Naive thymus-derived CD8-positive, alpha-beta T cell (primary cell): Measurements from ENCODE around the gene B3GLCT. TPM values are rescaled to one million over a fixed set of nuclear protein-coding genes. Genes with fewer than 3 reads are reported as not detected.

ENCODE experiments used
- ATAC-seq, 2 donors: fragments of 150-1000 bp; cut with Tn5 transposase in 1 of 2; sonication (Bioruptor Pico), chemical (Tn5 transposase) in 1 of 2; 1 replicate in 1 of 2; 2 replicates in 1 of 2; pipeline ENCODE4 v1.10.0; 2021; ENCODE audit warnings: mild to moderate bottlenecking in 2 of 2, moderate library complexity in 2 of 2
- POLR2A ChIA-PET: fragments of 350-600 bp; sonication (Branson Sonifier 250); formaldehyde crosslinking; loops from one replicate; lab custom pipeline; 2021; ENCODE audit warnings: antibody characterized with exemption; lab: Charles Lee
- DNase-seq, 10 donors: peaks; one replicate each; pipeline versions ENCODE4 v3.0.0 to v3.0.0-alpha.2; 2020 to 2022
- H3K27ac Mint-ChIP-seq, 10 donors: one replicate each; pipeline ENCODE4 v1.8.0; 2020 to 2022; ENCODE audit warnings: mild to moderate bottlenecking in 10 of 10, mixed read lengths in 10 of 10, moderate library complexity in 4 of 10, inconsistent platforms in 1 of 10
- H3K27me3 Mint-ChIP-seq, 5 donors: one replicate each; pipeline ENCODE4 v1.8.0; 2021 to 2022; ENCODE audit warnings: mixed read lengths in 5 of 5
- H3K36me3 Mint-ChIP-seq, 3 donors: one replicate each; pipeline ENCODE4 v1.8.0; 2020 to 2022; ENCODE audit warnings: mixed read lengths in 3 of 3, mild to moderate bottlenecking in 2 of 3, inconsistent platforms in 1 of 3
- H3K4me1 Mint-ChIP-seq, 4 donors: one replicate each; pipeline ENCODE4 v1.8.0; 2021 to 2022; ENCODE audit warnings: mixed read lengths in 4 of 4
- H3K4me3 Mint-ChIP-seq, 10 donors: one replicate each; pipeline ENCODE4 v1.8.0; 2020 to 2022; ENCODE audit warnings: mild to moderate bottlenecking in 10 of 10, mixed read lengths in 10 of 10, moderate library complexity in 6 of 10, inconsistent platforms in 1 of 10
- H3K9me3 Mint-ChIP-seq, 9 donors: one replicate each; pipeline ENCODE4 v1.8.0; 2020 to 2022; ENCODE audit warnings: mixed read lengths in 9 of 9, mild to moderate bottlenecking in 3 of 9, inconsistent platforms in 1 of 9, moderate library complexity in 1 of 9
- polyA plus RNA-seq, 3 donors: library from polyadenylated mRNA; unstranded; fragments of 300-500 nt; fragmentation: Illumina TruSeq; gene quantifications; one replicate each; pipeline ENCODE4 v1.2.3, GENCODE V29; 2021
- total RNA-seq, 8 experiments: library from RNA in 2 of 8; stranded (reverse) in 2 of 8; gene quantifications; one replicate each; pipeline ENCODE4 v1.2.3 and lab custom pipeline; 2021 to 2026

Gene B3GLCT
- total and polyA plus RNA-seq, 5 experiments from 2014 or later, result 6.3 to 7.4 (median 6.9) TPM

- ATAC-seq, result no peak
- peaks cover 0 to 4% (median 0%) of the 10 kb centered on the region in 9 donors for H3K9me3 Mint-ChIP-seq
- H3K36me3 Mint-ChIP-seq, result peaks cover 0 to 3% (median 0%) of the 10 kb centered on the region in 3 donors
- H3K4me3 Mint-ChIP-seq, result no peak overlapping the region
- no peak for DNase-seq
- peaks cover 0 to 2% (median 0%) of the 10 kb centered on the region in 4 donors for H3K4me1 Mint-ChIP-seq
- POLR2A ChIA-PET, result no interaction called here
- peaks cover 0 to 23% (median 5%) of the 10 kb centered on the region in 5 donors for H3K27me3 Mint-ChIP-seq
- no peak overlapping the region for H3K27ac Mint-ChIP-seq
Observed at GRCh38 chr13:31191748-31192147, 8.0 kb upstream of the B3GLCT start.

- H3K4me1 Mint-ChIP-seq, result peaks cover 0 to 2% (median 0%) of the 10 kb centered on the region in 4 donors
- H3K36me3 Mint-ChIP-seq, result peaks cover 0 to 3% (median 0%) of the 10 kb centered on the region in 3 donors
- H3K9me3 Mint-ChIP-seq, result peaks cover 0 to 3% (median 0%) of the 10 kb centered on the region in 9 donors
- H3K4me3 Mint-ChIP-seq, result no peak overlapping the region
- POLR2A ChIA-PET, result no interaction called here
- DNase-seq, result no peak
- ATAC-seq, result no peak
- peaks cover 0 to 23% (median 5%) of the 10 kb centered on the region in 5 donors for H3K27me3 Mint-ChIP-seq
- no peak overlapping the region for H3K27ac Mint-ChIP-seq
Observed at GRCh38 chr13:31192306-31192705, 7.5 kb upstream of the B3GLCT start.

- ATAC-seq, result no peak
- Mint-ChIP-seq H3K4me1 (peaks cover 2 to 12% (median 8%) of the 10 kb centered on the region in 4 donors), H3K27ac (peak overlapping the region in 2 of 10 donors; percentile 22 to 29), H3K4me3 (no peak overlapping the region), H3K9me3 (no peaks in the 10 kb centered on the region), H3K27me3 (peaks cover 0 to 8% (median 1%) of the 10 kb centered on the region in 5 donors), H3K36me3 (peaks cover 0 to 3% (median 0%) of the 10 kb centered on the region in 3 donors)
- no peak for DNase-seq
- POLR2A ChIA-PET, result no interaction called here
Observed at GRCh38 chr13:31195616-31196015, 4.2 kb upstream of the B3GLCT start.

GRCh38 chr13:31196992-31197391 lies 2.8 kb upstream of the B3GLCT start:
- Mint-ChIP-seq H3K27me3 (peaks cover 0 to 4% (median 0%) of the 10 kb centered on the region in 5 donors), H3K4me3 (no peak overlapping the region), H3K4me1 (peaks cover 8 to 21% (median 17%) of the 10 kb centered on the region in 4 donors), H3K36me3 (peaks cover 0 to 3% (median 0%) of the 10 kb centered on the region in 3 donors), H3K9me3 (no peaks in the 10 kb centered on the region), H3K27ac (peak overlapping the region in 1 of 10 donors; percentile 53)
- POLR2A ChIA-PET, result no interaction called here
- ATAC-seq, result no peak
- DNase-seq, result no peak

GRCh38 chr13:31198519-31198918 lies 1.3 kb upstream of the B3GLCT start:
- POLR2A ChIA-PET, result no interaction called here
- peaks cover 8 to 21% (median 17%) of the 10 kb centered on the region in 4 donors for H3K4me1 Mint-ChIP-seq
- no peak for DNase-seq
- peaks cover 0 to 1% (median 0%) of the 10 kb centered on the region in 5 donors for H3K27me3 Mint-ChIP-seq
- H3K4me3 Mint-ChIP-seq, result peak overlapping the region in 5 of 10 donors; percentile 19 to 39 (median 31)
- H3K36me3 Mint-ChIP-seq, result peaks cover 0 to 3% (median 0%) of the 10 kb centered on the region in 3 donors
- no peak for ATAC-seq
- H3K9me3 Mint-ChIP-seq, result no peaks in the 10 kb centered on the region
- H3K27ac Mint-ChIP-seq, result peak overlapping the region in 1 of 10 donors; percentile 89

- Mint-ChIP-seq H3K27ac (peak overlapping the region; percentile 75 to 98 (median 90)), H3K27me3 (peaks cover 0 to 1% (median 0%) of the 10 kb centered on the region in 5 donors), H3K9me3 (no peaks in the 10 kb centered on the region), H3K36me3 (peaks cover 0 to 3% (median 0%) of the 10 kb centered on the region in 3 donors), H3K4me3 (peak overlapping the region; percentile 78 to 91 (median 84)), H3K4me1 (peaks cover 11 to 28% (median 20%) of the 10 kb centered on the region in 4 donors)
- DNase-seq (no peak), ATAC-seq (peak; percentile 36 to 46)
- POLR2A ChIA-PET, result interaction anchor here (0.6 to 3.0 kb wide), 4 partner anchors 10 to 713 kb away, joined by 3 to 13 read pairs (median 4); partner anchors contain the start of gene HSPH1
Observed at GRCh38 chr13:31199527-31199848, 287 bp upstream of the B3GLCT start.

GRCh38 chr13:31200637-31200971 lies 829 bp downstream of the B3GLCT start:
- peak overlapping the region; percentile 82 to 96 (median 92) for H3K27ac Mint-ChIP-seq
- ATAC-seq (peak; percentile 24 to 42), DNase-seq (peak in 4 of 10 donors; percentile 29 to 68 (median 38))

GRCh38 chr13:31201341-31202031 lies 1.7 kb downstream of the B3GLCT start:
- POLR2A ChIA-PET, result interaction anchor here (0.6 to 3.0 kb wide), 5 partner anchors 8 to 733 kb away, joined by 3 to 13 read pairs (median 5); partner anchors contain the start of gene HSPH1
- H3K4me3 Mint-ChIP-seq, result peak overlapping the region; percentile 76 to 92 (median 85)
- no peaks in the 10 kb centered on the region for H3K36me3 Mint-ChIP-seq
- H3K27me3 Mint-ChIP-seq, result no peaks in the 10 kb centered on the region
- DNase-seq, result no peak
- peaks cover 10 to 33% (median 25%) of the 10 kb centered on the region in 4 donors for H3K4me1 Mint-ChIP-seq
- H3K27ac Mint-ChIP-seq, result peak overlapping the region; percentile 82 to 96 (median 92)
- ATAC-seq, result no peak
- no peaks in the 10 kb centered on the region for H3K9me3 Mint-ChIP-seq

More at GRCh38 chr13:31200637-31200971, 829 bp downstream of the B3GLCT start:
- Mint-ChIP-seq H3K4me1 (peaks cover 10 to 33% (median 24%) of the 10 kb centered on the region in 4 donors), H3K9me3 (no peaks in the 10 kb centered on the region), H3K36me3 (no peaks in the 10 kb centered on the region), H3K27me3 (no peaks in the 10 kb centered on the region), H3K4me3 (peak overlapping the region; percentile 76 to 92 (median 85))
- POLR2A ChIA-PET, result interaction anchor here (0.7 to 3.0 kb wide), 5 partner anchors 9 to 733 kb away, joined by 3 to 13 read pairs (median 5); partner anchors contain the start of gene HSPH1

- no peaks in the 10 kb centered on the region for H3K27me3 Mint-ChIP-seq
- no peak overlapping the region for H3K4me3 Mint-ChIP-seq
- no peaks in the 10 kb centered on the region for H3K36me3 Mint-ChIP-seq
- DNase-seq, result no peak
- H3K9me3 Mint-ChIP-seq, result no peaks in the 10 kb centered on the region
- peaks cover 12 to 43% (median 23%) of the 10 kb centered on the region in 4 donors for H3K4me1 Mint-ChIP-seq
- ATAC-seq, result no peak
- H3K27ac Mint-ChIP-seq, result peak overlapping the region in 1 of 10 donors; percentile 88
- POLR2A ChIA-PET, result no interaction called here
Observed at GRCh38 chr13:31204592-31204991, 4.8 kb downstream of the B3GLCT start.

- H3K36me3 Mint-ChIP-seq, result no peaks in the 10 kb centered on the region
- ATAC-seq (no peak), DNase-seq (no peak)
- POLR2A ChIA-PET, result interaction anchor here (0.7 kb wide), 1 partner anchor 207 kb away, joined by 4 read pairs; no protein-coding TSS in a partner anchor
- H3K4me1 Mint-ChIP-seq, result peaks cover 6 to 43% (median 17%) of the 10 kb centered on the region in 4 donors
- no peaks in the 10 kb centered on the region for H3K27me3 Mint-ChIP-seq
- H3K27ac Mint-ChIP-seq, result peak overlapping the region in 2 of 10 donors; percentile 24 to 82
- peak overlapping the region in 5 of 10 donors; percentile 4 to 37 (median 31) for H3K4me3 Mint-ChIP-seq
- H3K9me3 Mint-ChIP-seq, result no peaks in the 10 kb centered on the region
Observed at GRCh38 chr13:31207661-31208552, 8.1 kb downstream of the B3GLCT start.

GRCh38 chr13:31208559-31209122 lies 8.9 kb downstream of the B3GLCT start:
- ATAC-seq (no peak), DNase-seq (no peak)
- H3K4me3 Mint-ChIP-seq, result peak overlapping the region in 1 of 10 donors; percentile 34
- no peaks in the 10 kb centered on the region for H3K27me3 Mint-ChIP-seq
- H3K27ac Mint-ChIP-seq, result peak overlapping the region in 2 of 10 donors; percentile 57 to 83
- H3K9me3 Mint-ChIP-seq, result no peaks in the 10 kb centered on the region
- POLR2A ChIA-PET, result interaction anchor here (0.7 to 1.2 kb wide), 2 partner anchors 8 to 207 kb away, joined by 4 to 6 read pairs; partner anchors contain the start of gene B3GLCT
- no peaks in the 10 kb centered on the region for H3K36me3 Mint-ChIP-seq
- peaks cover 8 to 44% (median 17%) of the 10 kb centered on the region in 4 donors for H3K4me1 Mint-ChIP-seq
